GM23248 (cell line): ENCODE data around the gene DNHD1. TPM values are rescaled to one million over a fixed set of nuclear protein-coding genes. Genes with fewer than 3 reads are reported as not detected.

ENCODE experiments used
- DNase-seq: peaks from one replicate; pipeline ENCODE4 v3.0.0-alpha.2; 2015
- H2AFZ ChIP-seq: fragments of 200-600 bp; sonication (generic); 2 replicates; pipeline ENCODE4 v1.6.1; 2016; ENCODE audit warnings: antibody characterized with exemption
- H3F3A ChIP-seq: fragments of 200-600 bp; sonication (generic); 2 replicates; pipeline ENCODE4 v1.6.1; 2016; ENCODE audit warnings: mild to moderate bottlenecking, antibody characterized with exemption, mixed run types; ENCODE audit not compliant: insufficient read depth
- H3K27ac ChIP-seq: fragments of 200-600 bp; sonication (generic); 2 replicates; pipeline ENCODE4 v1.5.1; 2016; ENCODE audit warnings: mild to moderate bottlenecking
- H3K27me3 ChIP-seq: fragments of 200-600 bp; sonication (generic); replicated peaks from 2 replicates; pipeline ENCODE4 v1.6.1; 2016; ENCODE audit warnings: mild to moderate bottlenecking; ENCODE audit not compliant: insufficient read depth
- H3K36me3 ChIP-seq: fragments of 200-600 bp; sonication (generic); 2 replicates; pipeline ENCODE4 v1.6.1; 2016; ENCODE audit warnings: low read depth, mild to moderate bottlenecking
- H3K4me1 ChIP-seq: fragments of 200-600 bp; sonication (generic); 2 replicates; pipeline ENCODE4 v1.6.1; 2016; ENCODE audit warnings: mild to moderate bottlenecking; ENCODE audit not compliant: insufficient read depth
- H3K4me2 ChIP-seq: fragments of 200-600 bp; sonication (generic); one replicate; pipeline ENCODE4 v1.6.1; 2016; ENCODE audit warnings: mild to moderate bottlenecking; ENCODE audit not compliant: unreplicated experiment
- H3K4me3 ChIP-seq: fragments of 200-600 bp; sonication (generic); 2 replicates; pipeline ENCODE4 v1.5.1; 2016; ENCODE audit warnings: mild to moderate bottlenecking
- H3K79me2 ChIP-seq: fragments of 200-600 bp; sonication (generic); 2 replicates; pipeline ENCODE4 v1.6.1; 2016; ENCODE audit warnings: mild to moderate bottlenecking; ENCODE audit not compliant: insufficient read depth
- H3K9ac ChIP-seq: fragments of 200-600 bp; sonication (generic); 2 replicates; pipeline ENCODE4 v1.6.1; 2016; ENCODE audit warnings: mild to moderate bottlenecking
- H3K9me2 ChIP-seq: fragments of 200-600 bp; sonication (generic); 2 replicates; pipeline ENCODE4 v1.6.1; 2016; ENCODE audit warnings: mixed run types, mild to moderate bottlenecking, moderate library complexity; ENCODE audit not compliant: insufficient read depth
- H3K9me3 ChIP-seq: fragments of 200-600 bp; sonication (generic); one replicate; pipeline ENCODE4 v1.6.1; 2017; ENCODE audit warnings: low read depth
- H4K20me1 ChIP-seq: fragments of 200-600 bp; sonication (generic); 2 replicates; pipeline ENCODE4 v1.6.0; 2016; ENCODE audit not compliant: insufficient read depth
- EZH2 ChIP-seq: fragments of 200-600 bp; sonication (generic); IDR thresholded peaks from 2 replicates; pipeline ENCODE4 v1.6.1; 2018; ENCODE audit warnings: antibody characterized with exemption, mild to moderate bottlenecking; ENCODE audit not compliant: insufficient read depth, poor library complexity, severe bottlenecking
- EZH2phosphoT487 ChIP-seq: fragments of 200-600 bp; sonication (generic); IDR thresholded peaks from 2 replicates; pipeline ENCODE4 v1.6.1; 2018; ENCODE audit warnings: antibody characterized with exemption, moderate library complexity, mild to moderate bottlenecking, low read depth; ENCODE audit not compliant: insufficient read depth
- WGBS, 2 experiments: methylation state at CpG; one replicate each; pipeline ENCODE4 v1.1.6; 2015 to 2017; ENCODE audit warnings: low lambda C conversion rate in 2 of 2, low coverage in 1 of 2; ENCODE audit errors: missing lambda C conversion rate in 2 of 2; 5-methylcytosine and 5-hydroxymethylcytosine counted together
- in situ Hi-C: fragments of 300-500 bp; cut with MboI; formaldehyde crosslinking; loops from 2 replicates; pipeline ENCODE4 v1.15.0; 2020
- polyA plus RNA-seq: library from polyadenylated mRNA; unstranded; fragments of >200 nt; fragmentation: Nextera tagmentation; extraction: Ambion mirVana; gene quantifications from 2 replicates; pipeline ENCODE4 v1.2.1, GENCODE V29; 2016
- total RNA-seq: library from RNA; depleted of rRNA; stranded (reverse); fragments of >200 nt; shearing (Covaris generic); gene quantifications from 2 replicates; pipeline ENCODE4 v1.2.3, GENCODE V29; 2014

DNHD1 gene
- total and polyA plus RNA-seq, 2 experiments from 2014 or later, result 1.1 to 2.2 TPM

GRCh38 chr11:6459099-6459450, 38.0 kb upstream of the DNHD1 start:
- Histone ChIP-seq H4K20me1 (no peaks in the 10 kb centered on the region), H3K27me3 (no peaks in the 10 kb centered on the region), H3K36me3 (peaks cover 6% of the 10 kb centered on the region; the same call in 1 of the 2 replicates), H3F3A (no peaks in the 10 kb centered on the region), H3K4me3 (no peak overlapping the region), H3K9ac (no peak overlapping the region), H3K4me2 (no peak overlapping the region), H3K9me3 (no peaks in the 10 kb centered on the region), H3K79me2 (no peaks in the 10 kb centered on the region), H3K27ac (no peak overlapping the region), H2AFZ (no peak overlapping the region), H3K9me2 (no peaks in the 10 kb centered on the region), H3K4me1 (no peaks in the 10 kb centered on the region)
- no peak for DNase-seq
- in situ Hi-C loops, result no loop called here
- TF ChIP-seq EZH2, result no peak
- no peak for TF ChIP-seq EZH2phosphoT487
- WGBS, 2 experiments, result 97 to 100% methylated on average over 1 of the region's 1 CpG

- DNase-seq, result peak; percentile 24
- Histone ChIP-seq H3K4me1 (0 out of 2 replicates have a peak, but pooled peaks cover 5% of the 10 kb centered on the region), H4K20me1 (no peaks in the 10 kb centered on the region), H3K4me3 (no peak overlapping the region), H3K79me2 (peaks cover 53% of the 10 kb centered on the region), H3K9ac (no peak overlapping the region), H2AFZ (no peak overlapping the region), H3K36me3 (peaks cover 6% of the 10 kb centered on the region; the same call in 1 of the 2 replicates), H3F3A (no peaks in the 10 kb centered on the region), H3K4me2 (no peak overlapping the region), H3K9me3 (no peaks in the 10 kb centered on the region), H3K9me2 (no peaks in the 10 kb centered on the region), H3K27me3 (no peaks in the 10 kb centered on the region), H3K27ac (no peak overlapping the region)
- no peak for TF ChIP-seq EZH2
- TF ChIP-seq EZH2phosphoT487, result no peak
- in situ Hi-C loops, result no loop called here
- 43% methylated on average over 6 of the region's 6 CpGs for WGBS, 2 experiments
Measured at GRCh38 chr11:6468712-6469495, 28.2 kb upstream of the DNHD1 start.

- Histone ChIP-seq H3K27me3 (no peaks in the 10 kb centered on the region), H3F3A (peaks cover 5% of the 10 kb centered on the region), H3K4me3 (no peak overlapping the region), H3K27ac (no peak overlapping the region), H3K9me2 (no peaks in the 10 kb centered on the region), H3K4me2 (no peak overlapping the region), H3K36me3 (no peaks in the 10 kb centered on the region; the same call in 1 of the 2 replicates), H3K9me3 (no peaks in the 10 kb centered on the region), H3K4me1 (peaks cover 8% of the 10 kb centered on the region), H2AFZ (no peak overlapping the region), H4K20me1 (no peaks in the 10 kb centered on the region), H3K79me2 (peaks cover 53% of the 10 kb centered on the region), H3K9ac (no peak overlapping the region)
- WGBS, 2 experiments, result 100% methylated on average over 1 of the region's 1 CpG
- TF ChIP-seq EZH2, result no peak
- no peak for TF ChIP-seq EZH2phosphoT487
- in situ Hi-C loops, result no loop called here
- DNase-seq, result no peak
Measured at GRCh38 chr11:6469599-6469998, 27.5 kb upstream of the DNHD1 start.

GRCh38 chr11:6472934-6473333, 24.1 kb upstream of the DNHD1 start:
- in situ Hi-C loops, result no loop called here
- H3K4me2 ChIP-seq, result peak overlapping the region; percentile 54
- H2AFZ ChIP-seq, result no peak overlapping the region
- no peak for DNase-seq
- H3K36me3 ChIP-seq, result no peaks in the 10 kb centered on the region
- no peaks in the 10 kb centered on the region for H3K27me3 ChIP-seq
- no peaks in the 10 kb centered on the region for H4K20me1 ChIP-seq
- H3K4me3 ChIP-seq, result peak overlapping the region; percentile 84
- no peak for TF ChIP-seq EZH2
- TF ChIP-seq EZH2phosphoT487, result no peak
- peaks cover 46% of the 10 kb centered on the region for H3K79me2 ChIP-seq
- H3K9me2 ChIP-seq, result no peaks in the 10 kb centered on the region
- H3K27ac ChIP-seq, result no peak overlapping the region
- peaks cover 19% of the 10 kb centered on the region for H3F3A ChIP-seq
- peak overlapping the region; percentile 11; the same call in 1 of the 2 replicates for H3K9ac ChIP-seq
- WGBS, 2 experiments, result 0 to 9% methylated on average over 1 of the region's 1 CpG
- peaks cover 18% of the 10 kb centered on the region for H3K4me1 ChIP-seq
- no peaks in the 10 kb centered on the region for H3K9me3 ChIP-seq
